K562 (cell line): ENCODE measurements around the gene SNTG2. TPM values are rescaled to one million over a fixed set of nuclear protein-coding genes. Genes with fewer than 3 reads are reported as not detected.

Source experiments
- ATAC-seq: fragments of 200-7000 bp; cut with Tn5 transposase; 3 replicates; pipeline ENCODE4 v1.9.1; 2020; ENCODE audit warnings: moderate library complexity
- BruUV-seq: library from RNA; stranded (reverse); fragments of 400-500 nt; replicated peaks from 2 replicates; lab custom pipeline; 2021; lab: Mats Ljungman, UMichigan
- CTCF ChIA-PET: fragments of 300-600 bp; formaldehyde crosslinking; extraction: SDS; loops from one replicate; lab custom pipeline; 2021; ENCODE audit warnings: low intra/inter-chr PET ratio; lab: Yijun Ruan, JAX
- POLR2A ChIA-PET: fragments of 300-600, 350-650 bp; sonication (Branson Sonifier 250); formaldehyde crosslinking; extraction: SDS; loops from one replicate; lab custom pipeline; 2021; ENCODE audit warnings: antibody characterized with exemption, inconsistent platforms; lab: Yijun Ruan, JAX
- DNase-seq, 4 experiments: peaks; one replicate each; pipeline versions ENCODE4 v3.0.0 to v3.0.0-alpha.2; 2011 to 2018; ENCODE audit warnings: low spot score in 3 of 4, mixed read lengths in 3 of 4; ENCODE audit errors: extremely low read depth in 1 of 4
- FAIRE-seq: peaks from 2 replicates; lab custom pipeline; 2011; peaks lifted over from hg19 to GRCh38; lab: Jason Lieb, UNC
- H2AFZ ChIP-seq: 2 replicates; pipeline ENCODE4 v1.6.0; 2011; ENCODE audit warnings: low read depth, low read length, control low read depth, inconsistent platforms
- H3K27ac ChIP-seq: fragments of 200-600 bp; 3 replicates; pipeline ENCODE4 v1.8.0; 2011; ENCODE audit warnings: low read depth, mild to moderate bottlenecking, control low read depth, inconsistent platforms, low read length, moderate library complexity, mixed read lengths; ENCODE audit errors: extremely low read depth
- H3K27me3 ChIP-seq, 2 experiments: fragments of 300-600 bp in 1 of 2; 2 replicates in 1 of 2; 3 replicates in 1 of 2; pipeline versions ENCODE4 v1.6.0 to v1.8.0; 2011; ENCODE audit warnings: inconsistent platforms in 2 of 2, low read length in 2 of 2, mild to moderate bottlenecking in 1 of 2, mixed read lengths in 1 of 2, moderate library complexity in 1 of 2; ENCODE audit not compliant: control insufficient read depth in 2 of 2, insufficient read depth in 2 of 2
- H3K36me3 ChIP-seq: fragments of 300-600 bp; 3 replicates; pipeline ENCODE4 v1.8.0; 2011; ENCODE audit warnings: mild to moderate bottlenecking, low read length, inconsistent platforms; ENCODE audit not compliant: control insufficient read depth, insufficient read depth
- H3K4me1 ChIP-seq, 2 experiments: fragments of 200-600 bp in 1 of 2; replicated peaks in 1 of 2; 2 replicates in 1 of 2; 3 replicates in 1 of 2; pipeline versions ENCODE4 v1.5.1 to v1.8.0; 2011; ENCODE audit warnings: inconsistent platforms in 2 of 2, low read length in 2 of 2, mild to moderate bottlenecking in 1 of 2, mixed read lengths in 1 of 2, moderate library complexity in 1 of 2; ENCODE audit not compliant: control insufficient read depth in 2 of 2, insufficient read depth in 2 of 2
- H3K4me2 ChIP-seq: 2 replicates; pipeline ENCODE4 v1.6.1; 2011; ENCODE audit warnings: low read length, control low read depth, inconsistent platforms, mixed read lengths; ENCODE audit not compliant: insufficient read depth
- H3K4me3 ChIP-seq: fragments of 200-600 bp; sonication (generic), shearing (Covaris generic); 2 replicates; pipeline ENCODE4 v1.5.1; 2016; ENCODE audit warnings: control low read depth, inconsistent platforms
- H3K79me2 ChIP-seq: fragments of 200-600 bp; 3 replicates; pipeline ENCODE4 v1.8.0; 2011; ENCODE audit warnings: low read length, inconsistent platforms; ENCODE audit not compliant: control insufficient read depth, insufficient read depth
- H3K9ac ChIP-seq, 2 experiments: 2 replicates each; pipeline versions ENCODE4 v1.6.0 to v1.6.1; 2011; ENCODE audit warnings: low read depth in 2 of 2, low read length in 2 of 2, control low read depth in 1 of 2, inconsistent platforms in 1 of 2, mild to moderate bottlenecking in 1 of 2, mixed read lengths in 1 of 2; ENCODE audit not compliant: insufficient read depth in 1 of 2
- H3K9me1 ChIP-seq: one replicate; pipeline ENCODE4 v1.6.0; 2011; ENCODE audit warnings: inconsistent platforms, mild to moderate bottlenecking, low read length, moderate library complexity; ENCODE audit not compliant: control insufficient read depth, insufficient read depth
- H3K9me3 ChIP-seq: replicated peaks from 2 replicates; pipeline ENCODE4 v1.5.1; 2011; ENCODE audit warnings: low read depth, low read length, inconsistent platforms; ENCODE audit not compliant: control insufficient read depth, insufficient read depth
- H4K20me1 ChIP-seq: replicated peaks from 2 replicates; pipeline ENCODE4 v1.6.1; 2011; ENCODE audit warnings: low read length, inconsistent platforms, mixed read lengths; ENCODE audit not compliant: control insufficient read depth, insufficient read depth
- BMI1 ChIP-seq: fragments of 150-350 bp; IDR thresholded peaks from 2 replicates; pipeline ENCODE4 v1.6.1; 2014; ENCODE audit warnings: low read length
- CHD2 ChIP-seq: IDR thresholded peaks from 2 replicates; pipeline ENCODE4 v1.6.1; 2011; ENCODE audit warnings: low read depth, low read length
- CREB3 ChIP-seq: fragments of 450-650 bp; conservative IDR thresholded peaks from 2 replicates; pipeline ENCODE4 v1.6.1; 2016; ENCODE audit warnings: missing genetic modification characterization, low read depth, mild to moderate bottlenecking, missing compliant biosample characterization, moderate library complexity
- CTBP1 ChIP-seq: fragments of 450-650 bp; IDR thresholded peaks from 2 replicates; pipeline ENCODE4 v1.6.1; 2016; ENCODE audit warnings: borderline replicate concordance
- DDX20 ChIP-seq: fragments of 450-650 bp; IDR thresholded peaks from 2 replicates; pipeline ENCODE4 v1.6.1; 2016; ENCODE audit warnings: missing genetic modification characterization, low read depth, mild to moderate bottlenecking, missing compliant biosample characterization, moderate library complexity
- HMG20B ChIP-seq: fragments of 250-450 bp; sonication (Bioruptor Pico); IDR thresholded peaks from 2 replicates; pipeline ENCODE4 v1.5.0; 2021; ENCODE audit warnings: mild to moderate bottlenecking
- MTA1 ChIP-seq: fragments of 450-650 bp; IDR thresholded peaks from 2 replicates; pipeline ENCODE4 v1.6.1; 2017; ENCODE audit warnings: borderline replicate concordance
- RBM15 ChIP-seq: fragments of 200-400 bp; formaldehyde crosslinking; IDR thresholded peaks from 2 replicates; pipeline ENCODE4 v1.6.1; 2018; ENCODE audit warnings: mild to moderate bottlenecking, low read length, moderate library complexity; ENCODE audit not compliant: insufficient read depth
- STAG1 ChIP-seq: sonication (generic); formaldehyde crosslinking; IDR thresholded peaks from 2 replicates; pipeline ENCODE4 v1.5.0; 2020; ENCODE audit warnings: missing genetic modification reagents, borderline replicate concordance
- U2AF1 ChIP-seq: fragments of 200-400 bp; formaldehyde crosslinking; optimal IDR thresholded peaks from 2 replicates; pipeline ENCODE3; 2017; ENCODE audit warnings: mild to moderate bottlenecking, low read depth, low read length, moderate library complexity
- YBX1 ChIP-seq: fragments of 450-650 bp; IDR thresholded peaks from 2 replicates; pipeline ENCODE4 v1.7.1; 2016; ENCODE audit warnings: mild to moderate bottlenecking
- ZFPM2 ChIP-seq: fragments of 250-450 bp; sonication (Bioruptor Pico); IDR thresholded peaks from 2 replicates; pipeline ENCODE4 v1.5.1; 2022; ENCODE audit warnings: mild to moderate bottlenecking
- WGBS: fragments of 100-300 bp; shearing (Covaris generic); methylation state at CpG from one replicate; pipeline ENCODE4 v1.1.6; 2016; ENCODE audit warnings: low coverage, mixed read lengths; ENCODE audit not compliant: insufficient coverage; ENCODE audit errors: missing lambda C conversion rate; 5-methylcytosine and 5-hydroxymethylcytosine counted together
- in situ Hi-C: fragments of 300-500 bp; cut with MboI; formaldehyde crosslinking; loops from 4 replicates; pipeline ENCODE4 v1.15.0; 2018; ENCODE audit warnings: inconsistent platforms, mixed read lengths
- intact Hi-C: fragments of 100-400 bp; cut with micrococcal nuclease; formaldehyde crosslinking; loops from 2 replicates; pipeline ENCODE4 v1.14.2; 2022
- polyA plus RNA-seq, 8 experiments: library from polyadenylated mRNA; depleted of rRNA in 4 of 8; stranded (reverse) in 5 of 8; unstranded in 3 of 8; fragments of >200 nt; fragmentation: Nextera tagmentation in 2 of 8; fragmentation: Illumina TruSeq in 1 of 8; extraction: Ambion mirVana in 2 of 8; extraction: Trizol in 1 of 8; gene quantifications; 2 replicates each; pipeline versions ENCODE4 v1.2.1 to v1.2.3, GENCODE V29; 2011 to 2014; ENCODE audit warnings: inconsistent platforms in 1 of 8, missing spikeins in 1 of 8
- total RNA-seq, 7 experiments: library from RNA; depleted of rRNA in 6 of 7; stranded (reverse); fragments of >200 nt in 6 of 7; fragmentation: Illumina TruSeq in 2 of 7; extraction: Trizol in 2 of 7; gene quantifications; 2 replicates each; pipeline versions ENCODE4 v1.2.1 to v1.2.3, GENCODE V29; 2011 to 2021; ENCODE audit warnings: low replicate concordance in 1 of 7

SNTG2 gene
- total and polyA plus RNA-seq, 9 of the 15 experiments (the other 6 are each of a cell fraction or from before 2014, with no cell fraction given) = not detected

GRCh38 chr2:1246991-1247390 is 296.3 kb downstream of the SNTG2 start:
- intact Hi-C loops = no loop called here
- DNase-seq (no peak), ATAC-seq (no peak), FAIRE-seq (no peak)
- 0% methylated on average over 3 of the region's 3 CpGs for WGBS
- Histone ChIP-seq H3K4me1 (no peaks in the 10 kb centered on the region), H3K4me3 (no peak overlapping the region), H3K27ac (no peak overlapping the region), H3K4me2 (no peak overlapping the region), H3K9ac (no peak overlapping the region), H3K9me3 (no peaks in the 10 kb centered on the region), H2AFZ (no peak overlapping the region), H3K36me3 (no peaks in the 10 kb centered on the region), H3K9me1 (no peaks in the 10 kb centered on the region), H4K20me1 (no peaks in the 10 kb centered on the region), H3K27me3 (peaks cover 0 to 9% of the 10 kb centered on the region in 2 experiments; a peak in 2 of 5 replicates), H3K79me2 (no peaks in the 10 kb centered on the region)
- ChIA-PET POLR2A (no interaction called here), CTCF (no interaction called here)
- in situ Hi-C loops = no loop called here
- no TSS peak for BruUV-seq
- TF ChIP-seq U2AF1 = no peak
- TF ChIP-seq ZFPM2 (CRISPR knock-in tag) = no peak
- TF ChIP-seq DDX20 (tag) = no peak
- TF ChIP-seq YBX1 = no peak
- no peak for TF ChIP-seq HMG20B (CRISPR knock-in tag)
- no peak for TF ChIP-seq CREB3 (tag)
- no peak for TF ChIP-seq RBM15
- no peak for TF ChIP-seq BMI1
- TF ChIP-seq CTBP1 = no peak
- TF ChIP-seq STAG1 = no peak
- TF ChIP-seq MTA1 = no peak
- TF ChIP-seq CHD2 = no peak
